Neural crest cell (in vitro differentiated cells): Measurements from ENCODE around the gene KCNMB2. TPM values are rescaled to one million over a fixed set of nuclear protein-coding genes. Genes with fewer than 3 reads are reported as not detected.

Experiments used
- DNase-seq: peaks from one replicate; pipeline ENCODE4 v3.0.0; 2021; ENCODE audit warnings: low read depth, mixed read lengths, low spot score
- H3K27ac Mint-ChIP-seq: one replicate; pipeline ENCODE4 v1.8.0; 2021; ENCODE audit warnings: mild to moderate bottlenecking, mixed read lengths; ENCODE audit not compliant: unreplicated experiment
- H3K27me3 Mint-ChIP-seq: 2 replicates; pipeline ENCODE4 v1.8.0; 2021; ENCODE audit warnings: low read depth, mild to moderate bottlenecking, mixed read lengths
- H3K36me3 Mint-ChIP-seq: 2 replicates; pipeline ENCODE4 v1.8.0; 2021; ENCODE audit warnings: low read depth, mild to moderate bottlenecking, mixed read lengths
- H3K4me1 Mint-ChIP-seq: 2 replicates; pipeline ENCODE4 v1.8.0; 2021; ENCODE audit warnings: mixed read lengths
- H3K4me3 Mint-ChIP-seq: one replicate; pipeline ENCODE4 v1.8.0; 2021; ENCODE audit warnings: mild to moderate bottlenecking, mixed read lengths
- H3K9me3 Mint-ChIP-seq: 2 replicates; pipeline ENCODE4 v1.8.0; 2021; ENCODE audit warnings: mixed read lengths
- CTCF ChIP-seq: fragments of 200-600 bp; sonication (generic); conservative IDR thresholded peaks from 2 replicates; pipeline ENCODE4 v1.5.0; 2021; ENCODE audit warnings: antibody characterized with exemption, mild to moderate bottlenecking
- total RNA-seq: library from RNA; stranded (reverse); gene quantifications from 2 replicates; pipeline ENCODE4 v1.2.1, GENCODE V29; 2021

Gene KCNMB2
- total RNA-seq, 1 donor from 2014 or later: 0.84 TPM

GRCh38 chr3:178583963-178584575 is 47.8 kb downstream of the KCNMB2 start:
- DNase-seq: no peak
- TF ChIP-seq CTCF: no peak
- Mint-ChIP-seq H3K27me3 (no peaks in the 10 kb centered on the region), H3K4me1 (no peaks in the 10 kb centered on the region), H3K4me3 (no peak overlapping the region), H3K9me3 (peaks cover 13% of the 10 kb centered on the region), H3K27ac (peak overlapping the region; percentile 20), H3K36me3 (peaks cover 5% of the 10 kb centered on the region)

- Mint-ChIP-seq H3K4me1 (no peaks in the 10 kb centered on the region), H3K9me3 (peaks cover 5% of the 10 kb centered on the region), H3K27ac (no peak overlapping the region), H3K27me3 (no peaks in the 10 kb centered on the region), H3K36me3 (no peaks in the 10 kb centered on the region), H3K4me3 (no peak overlapping the region)
- no peak for DNase-seq
- TF ChIP-seq CTCF: no peak
These were observed 48.6 kb downstream of the KCNMB2 start for GRCh38 chr3:178584722-178585380.

DNA sequence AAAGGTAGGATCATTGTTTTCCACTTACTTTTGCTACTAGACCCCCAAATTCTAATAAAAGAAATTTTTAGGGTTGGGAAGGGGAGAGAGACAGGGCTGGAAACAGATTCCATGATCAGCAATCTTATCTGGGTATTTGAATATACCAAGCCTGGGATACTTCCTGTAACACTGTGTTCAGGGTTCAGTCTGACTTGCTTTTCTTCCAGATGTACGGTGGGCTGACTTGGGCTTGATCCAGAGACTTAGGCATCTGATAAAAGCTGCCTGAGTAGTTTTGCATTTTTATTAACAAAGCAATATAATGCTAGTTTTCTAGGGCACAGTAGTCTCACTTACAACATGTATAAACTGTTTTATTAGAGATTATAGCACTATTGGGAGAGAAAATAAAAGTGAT is 49.2 kb downstream of the KCNMB2 start:
- H3K4me1 Mint-ChIP-seq: no peaks in the 10 kb centered on the region
- no peak overlapping the region for H3K27ac Mint-ChIP-seq
- H3K36me3 Mint-ChIP-seq: no peaks in the 10 kb centered on the region
- H3K27me3 Mint-ChIP-seq: no peaks in the 10 kb centered on the region
- TF ChIP-seq CTCF: no peak
- peaks cover 5% of the 10 kb centered on the region for H3K9me3 Mint-ChIP-seq
- no peak overlapping the region for H3K4me3 Mint-ChIP-seq
- DNase-seq: no peak

GRCh38 chr3:178586076-178586475 is 49.8 kb downstream of the KCNMB2 start:
- DNase-seq: no peak
- Mint-ChIP-seq H3K27ac (no peak overlapping the region), H3K27me3 (no peaks in the 10 kb centered on the region), H3K4me1 (no peaks in the 10 kb centered on the region), H3K4me3 (no peak overlapping the region), H3K36me3 (no peaks in the 10 kb centered on the region), H3K9me3 (no peaks in the 10 kb centered on the region)
- no peak for TF ChIP-seq CTCF

GRCh38 chr3:178588628-178589027 is 52.4 kb downstream of the KCNMB2 start:
- H3K36me3 Mint-ChIP-seq: no peaks in the 10 kb centered on the region

More at GRCh38 chr3:178588628-178589027, 52.4 kb downstream of the KCNMB2 start:
- Mint-ChIP-seq H3K4me3 (no peak overlapping the region), H3K4me1 (no peaks in the 10 kb centered on the region), H3K27ac (no peak overlapping the region), H3K9me3 (no peaks in the 10 kb centered on the region), H3K27me3 (no peaks in the 10 kb centered on the region)
- TF ChIP-seq CTCF: no peak
- DNase-seq: no peak
